Skeletal muscle cell (primary cell): ENCODE results near the gene ZFAND2A.
"Not testable (repeated sequence)": the region's sequence is repeated elsewhere in the genome, so short reads cannot be mapped to it uniquely, and the experiment has no call there.

Source experiments
- DNase-seq: peaks from one replicate; pipeline ENCODE4 v3.0.0-alpha.2; 2010; ENCODE audit warnings: low read depth
- H3K4me3 ChIP-seq: 2 replicates; pipeline ENCODE4 v1.5.1; 2011; ENCODE audit warnings: low read depth, mild to moderate bottlenecking, control low read depth, low read length, moderate library complexity

The ZFAND2A gene, protein sequence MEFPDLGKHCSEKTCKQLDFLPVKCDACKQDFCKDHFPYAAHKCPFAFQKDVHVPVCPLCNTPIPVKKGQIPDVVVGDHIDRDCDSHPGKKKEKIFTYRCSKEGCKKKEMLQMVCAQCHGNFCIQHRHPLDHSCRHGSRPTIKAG

DNA sequence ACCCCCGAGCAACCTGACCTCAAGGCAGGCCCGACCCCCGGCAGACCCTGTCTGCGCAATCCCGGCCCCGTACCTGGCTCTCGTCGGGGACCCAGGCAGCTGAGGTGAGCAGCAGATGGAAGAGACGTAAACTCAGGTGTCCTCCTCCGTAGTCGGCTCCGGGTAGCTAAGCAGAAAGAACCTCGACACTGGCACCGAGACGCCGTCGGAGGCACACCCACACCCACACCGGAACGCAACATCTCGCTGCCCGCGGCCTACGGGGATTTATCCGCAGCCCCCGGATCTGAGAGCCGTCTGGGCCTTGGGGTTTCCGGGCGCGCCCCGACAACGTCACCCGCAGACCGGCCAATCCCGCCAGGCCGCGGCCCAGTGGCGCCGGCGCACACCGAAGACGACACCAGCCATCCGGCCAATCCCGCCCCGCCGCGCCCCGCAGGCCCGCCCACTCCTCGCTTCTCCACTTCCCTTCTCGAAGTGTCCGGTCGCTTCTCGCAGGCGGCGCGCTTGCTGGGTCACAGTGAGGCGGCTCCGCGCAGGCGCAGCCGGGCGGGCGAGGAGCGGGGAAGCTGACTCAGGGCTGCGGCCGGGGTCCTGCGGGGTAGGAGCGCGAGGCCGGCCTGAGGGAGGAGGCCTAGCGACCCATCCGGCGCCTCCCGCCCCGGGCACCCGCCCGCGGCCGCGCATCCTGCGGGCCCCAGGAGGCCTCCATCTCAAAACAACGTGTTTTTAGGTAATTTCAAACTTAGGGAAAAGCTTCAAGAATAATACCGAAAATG lies at the start of gene ZFAND2A:
ZFAND2A (minus strand) TSS at position 306 of the 779 bp plus-strand sequence. CDS start 1,984 bp downstream, outside the sequence.
- H3K4me3 ChIP-seq: peak within 1 kb of the TSS; percentile 100
- DNase-seq: peak; percentile 91

DNA sequence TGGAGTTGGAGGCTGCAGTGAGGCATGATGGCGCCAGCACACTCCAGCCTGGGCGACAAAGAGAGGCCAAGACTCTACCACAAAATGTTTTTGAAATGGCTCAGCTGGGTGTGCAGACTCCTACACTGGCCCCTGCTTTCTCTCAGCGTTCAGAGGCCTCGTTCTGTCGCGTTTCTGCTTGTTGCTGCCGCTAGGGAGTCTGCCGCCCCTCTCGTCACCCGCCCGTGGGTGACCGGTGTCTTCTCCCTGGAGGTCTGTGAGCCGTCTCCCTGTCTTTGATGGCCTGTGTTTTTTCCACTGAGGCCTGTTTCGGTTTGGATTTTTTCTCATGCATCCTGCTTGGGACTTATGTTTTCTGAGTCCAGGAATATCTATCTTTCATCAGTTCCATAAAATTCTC lies 49.1 kb upstream of the ZFAND2A start:
- H3K4me3 ChIP-seq: no peak overlapping the region
- DNase-seq: no peak

DNA sequence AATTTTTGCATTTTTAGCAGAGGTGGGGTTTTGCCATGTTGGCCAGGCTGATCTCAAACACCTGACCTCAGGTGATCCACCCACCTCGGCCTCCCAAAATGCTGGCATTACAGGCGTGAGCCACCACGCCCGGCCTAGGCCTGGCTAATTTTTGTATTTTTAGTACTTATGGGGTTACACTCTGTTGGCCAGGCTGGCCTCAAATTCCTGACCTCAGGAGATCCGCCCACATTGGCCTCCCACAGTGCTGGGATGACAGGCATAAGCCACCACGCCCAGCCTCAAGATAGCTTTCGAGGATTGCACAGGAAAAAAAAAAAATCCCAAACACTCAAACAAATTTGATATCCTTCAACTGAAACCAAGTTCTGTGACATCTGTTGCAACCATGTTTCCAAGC lies 45.7 kb upstream of the ZFAND2A start:
- H3K4me3 ChIP-seq, DNase-seq: not testable (repeated sequence)

DNA sequence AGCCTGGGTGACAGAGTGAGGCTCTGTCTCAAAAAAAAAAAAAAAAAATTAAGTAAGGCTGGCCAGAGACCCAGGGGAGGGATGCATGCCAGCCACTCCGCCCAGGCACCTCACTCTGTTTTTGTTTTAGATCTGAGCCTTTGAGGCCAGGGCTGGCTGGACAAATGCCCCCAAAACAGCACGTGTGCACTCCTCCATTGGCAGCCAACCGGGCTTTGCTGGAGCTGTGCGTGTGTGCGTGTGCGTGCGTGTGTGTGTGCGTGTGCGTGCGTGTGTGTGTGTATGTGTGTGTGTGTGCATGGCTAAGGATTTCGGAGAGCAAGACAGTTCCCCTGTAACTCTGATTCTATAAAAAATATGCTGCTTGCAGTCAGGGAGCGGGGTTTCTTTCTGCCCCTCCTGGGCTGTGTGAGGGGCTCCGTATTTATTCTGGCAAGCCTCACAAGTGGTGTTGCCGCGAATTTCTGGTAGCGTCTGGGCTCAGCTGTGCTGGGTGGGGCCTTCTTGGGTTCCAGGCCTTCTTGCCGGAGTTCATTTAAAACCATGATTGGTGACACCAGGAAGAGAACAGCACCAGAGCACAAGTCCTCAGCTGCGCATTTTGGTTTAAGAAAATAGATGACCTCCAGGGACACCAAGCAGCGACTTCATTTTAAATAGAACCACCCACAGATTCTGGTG lies 44.6 kb upstream of the ZFAND2A start:
- no peak for DNase-seq
- H3K4me3 ChIP-seq: no peak overlapping the region

DNA sequence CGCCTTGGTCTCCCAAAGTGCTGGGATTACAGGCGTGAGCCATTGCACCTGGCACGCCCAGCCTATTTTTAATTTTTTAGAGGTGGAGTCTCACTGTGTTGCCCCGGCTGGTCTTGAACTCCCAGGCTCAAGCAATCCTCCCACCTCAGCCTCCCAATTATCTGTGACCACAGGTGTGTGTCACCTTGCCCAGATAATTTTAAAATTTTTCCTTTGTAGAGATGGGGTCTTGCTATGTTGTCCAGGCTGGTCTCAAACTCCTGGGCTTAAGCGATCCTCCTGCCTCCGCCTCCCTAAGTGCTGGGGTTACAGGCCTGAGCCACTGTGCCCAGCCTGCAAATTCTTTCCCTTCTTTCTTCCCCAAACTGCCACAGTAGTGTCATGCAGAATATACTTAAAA lies 42.9 kb upstream of the ZFAND2A start:
- DNase-seq, H3K4me3 ChIP-seq: not testable (repeated sequence)

DNA sequence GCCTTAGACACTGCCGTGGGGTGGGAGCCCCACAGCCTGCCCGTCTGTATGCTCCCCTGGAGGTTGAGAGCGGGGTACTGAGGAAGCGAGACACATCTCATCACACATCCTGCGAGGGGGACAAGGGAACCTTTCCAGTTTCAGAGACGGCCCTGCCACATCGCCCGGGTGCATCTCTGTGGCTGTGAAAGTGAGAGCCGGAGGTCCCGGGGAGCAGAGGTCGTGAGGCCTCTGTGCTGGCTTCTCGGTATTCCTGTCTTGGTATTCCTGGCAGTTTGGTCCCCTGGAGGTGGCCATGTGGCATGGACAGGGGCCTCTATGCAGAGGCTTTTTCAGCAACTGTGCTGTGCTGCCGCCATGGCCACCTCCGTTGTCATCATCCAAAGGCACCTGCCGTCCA lies 41.9 kb upstream of the ZFAND2A start:
- H3K4me3 ChIP-seq: no peak overlapping the region

DNA sequence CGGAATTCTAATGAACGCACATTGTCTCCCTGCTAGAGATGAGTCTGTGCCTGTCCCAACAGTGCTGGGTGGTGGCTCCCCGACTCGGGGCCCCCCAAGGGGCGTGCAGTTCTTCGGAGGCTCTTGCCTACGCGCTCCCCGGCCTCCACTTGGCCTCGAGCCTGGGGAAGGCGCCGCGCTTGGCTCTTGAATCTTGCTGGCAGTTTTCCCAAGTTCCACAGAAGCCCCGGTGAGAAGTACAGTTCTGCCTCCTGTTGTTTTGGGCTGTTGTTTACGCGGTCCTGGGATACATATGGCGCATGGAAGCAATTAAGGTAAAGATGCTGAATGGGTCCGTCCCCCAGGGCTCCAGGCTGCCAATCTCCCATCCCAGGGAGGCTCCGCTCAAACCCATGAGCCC lies 40.0 kb upstream of the ZFAND2A start:
- no peak for DNase-seq

More for the DNA sequence above, 41.9 kb upstream of the ZFAND2A start:
- no peak for DNase-seq

DNA sequence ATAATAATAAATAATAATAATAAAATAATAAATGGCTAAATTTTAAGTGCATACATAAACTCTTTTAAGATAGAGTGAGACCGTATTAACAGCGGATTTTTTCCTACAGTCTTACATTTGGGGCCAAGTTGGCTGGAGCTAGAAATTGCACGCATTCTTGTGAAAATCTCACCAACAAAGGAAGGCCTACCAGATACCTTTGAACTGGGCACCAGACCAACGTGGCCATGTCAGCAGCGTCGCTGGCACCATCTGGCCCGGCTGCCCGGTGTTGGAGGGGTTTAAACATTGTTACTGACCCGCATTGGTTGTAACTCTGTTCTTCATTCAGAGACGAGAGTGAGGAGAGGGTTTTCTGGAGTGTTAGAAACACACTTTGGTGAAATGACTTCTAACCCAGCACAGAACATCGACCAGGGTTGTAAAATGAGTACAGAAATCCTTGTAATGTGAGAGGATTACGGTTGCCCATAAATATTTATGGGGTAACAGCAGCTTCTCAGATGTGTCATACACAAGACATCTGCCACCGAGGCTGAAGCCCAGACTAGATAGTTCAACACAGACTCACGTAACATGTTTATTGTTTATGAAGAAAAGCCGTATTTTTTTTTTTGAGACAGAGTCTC lies 38.1 kb upstream of the ZFAND2A start:
- H3K4me3 ChIP-seq: no peak overlapping the region
- peak; percentile 69 for DNase-seq

More for the DNA sequence above, 40.0 kb upstream of the ZFAND2A start:
- H3K4me3 ChIP-seq: no peak overlapping the region

DNA sequence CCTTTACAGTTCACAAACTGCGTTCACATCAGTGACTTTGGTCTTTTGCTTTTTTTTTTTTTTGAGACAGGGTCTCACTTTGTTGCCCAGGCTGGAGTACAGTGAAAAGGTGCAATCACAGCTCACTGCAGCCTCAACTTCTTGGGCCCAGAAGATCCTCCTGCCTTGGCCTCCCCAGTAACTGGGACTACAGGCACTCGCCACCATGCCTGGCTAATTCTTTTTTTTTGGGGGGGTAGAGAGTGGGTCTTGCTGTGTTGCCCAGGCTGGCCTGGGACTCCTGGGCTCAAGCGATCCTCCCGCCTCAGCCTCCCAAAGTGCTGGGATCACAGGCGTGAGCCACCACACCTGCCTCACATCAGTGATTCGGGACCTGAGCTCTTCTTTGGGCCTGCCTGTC lies 37.0 kb upstream of the ZFAND2A start:
- no peak for DNase-seq
- no peak overlapping the region for H3K4me3 ChIP-seq

DNA sequence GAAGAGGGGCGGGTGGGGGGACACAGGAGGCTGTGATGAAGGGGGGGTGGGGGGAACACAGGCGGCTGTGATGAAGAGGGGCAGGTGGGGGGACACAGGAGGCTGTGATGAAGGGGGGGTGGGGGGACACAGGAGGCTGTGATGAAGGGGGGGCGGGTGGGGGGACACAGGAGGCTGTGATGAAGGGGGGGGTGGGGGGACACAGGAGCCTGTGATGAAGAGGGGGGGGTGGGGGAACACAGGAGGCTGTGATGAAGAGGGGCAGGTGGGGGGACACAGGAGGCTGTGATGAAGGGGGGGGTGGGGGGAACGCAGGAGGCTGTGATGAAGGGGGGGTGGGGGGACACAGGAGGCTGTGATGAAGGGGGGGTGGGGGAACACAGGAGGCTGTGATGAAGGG lies 36.4 kb upstream of the ZFAND2A start:
- H3K4me3 ChIP-seq, DNase-seq: not testable (repeated sequence)

DNA sequence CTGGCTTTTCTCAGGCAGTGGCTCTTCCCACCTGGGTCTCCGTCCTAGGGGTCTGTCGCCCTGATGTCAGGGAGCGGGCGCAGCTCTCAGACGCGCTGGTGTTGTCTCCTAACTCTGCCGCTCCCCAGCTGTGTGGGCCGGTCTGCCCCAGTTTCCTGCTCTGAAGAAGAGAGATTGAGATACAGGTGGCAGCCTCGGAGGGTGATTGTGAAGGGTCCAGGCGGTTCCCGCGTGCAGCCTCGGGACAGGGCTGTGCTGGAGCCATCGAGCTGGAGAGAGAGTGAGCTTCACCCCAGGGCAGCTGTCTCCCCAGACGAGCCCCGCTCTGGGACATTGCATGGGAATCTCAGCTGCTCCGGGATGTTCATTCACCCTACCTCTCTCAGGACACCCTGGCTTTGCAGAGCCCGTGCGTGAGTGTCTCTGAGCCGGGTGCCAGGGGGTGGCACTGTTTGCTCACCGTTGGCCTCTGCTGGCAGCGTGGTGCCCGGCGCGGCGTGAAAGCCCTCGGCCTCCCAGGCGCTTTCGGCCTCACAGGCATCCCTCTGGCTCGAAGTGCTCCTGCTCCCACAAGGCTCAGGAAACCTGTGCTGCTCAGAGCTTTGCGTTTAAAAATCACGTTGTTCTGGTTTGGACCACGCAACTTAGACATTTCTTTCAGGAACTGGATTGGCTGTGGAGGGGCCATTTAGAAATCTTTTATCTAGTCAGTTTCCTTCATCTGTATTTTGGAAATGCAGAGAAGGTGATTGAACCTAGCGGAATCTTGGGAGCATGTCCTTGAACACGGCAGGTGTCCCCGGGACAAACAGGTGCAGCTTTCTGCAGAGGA lies 33.8 kb upstream of the ZFAND2A start:
- no peak overlapping the region for H3K4me3 ChIP-seq
- no peak for DNase-seq

DNA sequence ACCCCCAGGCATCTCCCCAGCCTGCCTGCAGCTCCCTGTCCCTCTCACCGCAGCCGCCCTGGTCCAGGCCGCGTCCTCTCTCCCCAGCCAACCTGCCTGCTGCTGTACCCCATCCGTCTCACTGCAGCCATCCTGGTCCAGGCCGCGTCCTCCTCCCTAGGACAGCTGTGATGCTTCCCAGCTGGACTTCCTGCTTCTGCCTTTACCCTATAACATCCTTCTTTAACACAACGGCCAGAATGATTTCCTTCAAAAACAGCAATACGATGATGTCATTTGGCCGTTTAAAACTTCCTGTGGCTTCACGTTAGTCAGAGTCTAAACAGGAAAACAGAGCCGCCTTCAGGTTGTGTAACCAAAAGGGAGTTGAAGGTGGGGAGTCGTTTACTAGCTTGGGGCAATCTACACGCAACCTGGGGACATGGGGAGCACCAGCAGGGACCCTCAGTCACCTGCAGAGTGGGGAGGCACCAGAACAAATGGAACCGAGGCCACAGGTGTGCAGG lies 32.2 kb upstream of the ZFAND2A start:
- peak; percentile 63 for DNase-seq

DNA sequence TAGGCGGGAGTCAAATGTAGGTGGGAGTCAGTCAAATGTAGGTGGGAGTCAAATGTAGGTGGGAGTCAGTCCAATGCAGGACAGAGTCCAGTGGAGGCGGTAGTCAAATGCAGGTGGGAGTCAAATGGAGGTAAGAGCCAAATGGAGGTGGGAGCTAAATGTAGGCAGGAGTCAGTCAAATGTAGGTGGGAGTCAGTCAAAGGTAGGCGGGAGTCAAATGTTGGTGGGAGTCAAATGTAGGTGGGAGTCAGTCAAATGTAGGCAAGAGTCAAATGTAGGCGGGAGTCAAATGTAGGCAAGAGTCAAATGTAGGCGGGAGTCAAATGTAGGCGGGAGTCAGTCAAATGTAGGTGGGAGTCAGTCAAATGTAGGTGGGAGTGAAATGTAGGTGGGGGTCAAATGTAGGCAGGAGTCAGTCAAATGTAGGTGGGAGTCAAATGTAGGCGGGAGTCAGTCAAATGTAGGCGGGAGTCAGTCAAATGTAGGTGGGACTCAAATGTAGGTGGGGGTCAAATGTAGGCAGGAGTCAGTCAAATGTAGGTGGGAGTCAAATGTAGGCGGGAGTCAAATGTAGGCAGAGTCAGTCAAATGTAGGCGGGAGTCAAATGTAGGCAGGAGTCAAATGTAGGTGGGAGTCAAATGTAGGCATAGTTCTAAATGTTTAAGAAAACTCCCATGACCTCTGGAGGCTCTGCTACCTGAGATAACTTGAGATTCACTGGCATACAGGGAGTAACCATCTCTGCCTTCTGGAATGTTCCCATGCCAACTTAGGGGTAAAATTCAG lies 30.2 kb upstream of the ZFAND2A start:
- no peak for DNase-seq
- no peak overlapping the region for H3K4me3 ChIP-seq

More for the DNA sequence above, 32.2 kb upstream of the ZFAND2A start:
- no peak overlapping the region for H3K4me3 ChIP-seq

DNA sequence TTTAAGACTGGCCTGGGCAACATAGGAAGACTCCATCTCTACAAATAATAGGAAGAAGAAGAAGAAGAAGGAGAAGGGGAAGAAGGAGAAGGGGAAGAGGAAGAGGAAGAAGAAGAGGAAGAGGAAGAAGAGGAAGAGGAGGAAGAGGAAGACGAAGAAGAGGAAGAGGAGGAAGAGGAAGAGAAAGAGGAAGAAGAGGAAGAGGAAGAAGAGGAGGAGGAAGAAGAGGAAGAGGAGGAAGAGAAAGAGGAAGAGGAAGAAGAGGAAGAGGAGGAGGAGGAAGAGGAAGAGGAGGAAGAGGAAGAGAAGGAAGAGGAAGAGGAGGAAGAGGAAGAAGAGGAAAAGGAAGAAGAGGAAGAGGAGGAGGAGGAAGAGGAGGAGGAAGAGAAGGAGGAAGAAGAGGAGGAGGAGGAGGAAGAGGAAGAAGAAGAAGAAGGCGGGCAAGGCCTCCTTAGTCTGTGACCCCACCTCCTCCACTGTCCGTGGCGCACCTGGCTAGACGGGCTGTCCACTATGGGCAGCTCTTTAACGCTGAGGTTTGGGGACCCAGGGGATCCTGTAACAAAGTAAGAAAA lies 28.8 kb upstream of the ZFAND2A start:
- H3K4me3 ChIP-seq: no peak overlapping the region
- no peak for DNase-seq

DNA sequence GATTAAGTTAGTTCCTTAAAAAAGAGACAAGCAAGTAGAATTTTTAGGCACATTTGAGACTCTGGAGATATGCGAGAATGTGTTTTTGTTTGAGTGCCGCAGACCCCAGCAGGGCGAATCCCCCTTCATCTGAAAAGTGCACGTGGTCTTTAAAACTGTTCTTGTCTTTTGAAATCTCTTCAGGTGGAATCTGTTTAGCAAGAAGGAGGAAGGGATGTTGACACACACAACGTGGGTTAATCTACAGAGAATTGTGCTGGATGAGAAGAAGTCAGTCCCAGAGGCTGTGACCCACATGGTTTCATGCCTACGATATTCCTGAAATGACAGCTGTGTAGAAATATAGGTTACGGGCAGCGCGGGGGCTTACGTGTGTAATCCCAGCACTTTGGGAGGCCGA lies 27.1 kb upstream of the ZFAND2A start:
- DNase-seq: no peak
- H3K4me3 ChIP-seq: no peak overlapping the region

DNA sequence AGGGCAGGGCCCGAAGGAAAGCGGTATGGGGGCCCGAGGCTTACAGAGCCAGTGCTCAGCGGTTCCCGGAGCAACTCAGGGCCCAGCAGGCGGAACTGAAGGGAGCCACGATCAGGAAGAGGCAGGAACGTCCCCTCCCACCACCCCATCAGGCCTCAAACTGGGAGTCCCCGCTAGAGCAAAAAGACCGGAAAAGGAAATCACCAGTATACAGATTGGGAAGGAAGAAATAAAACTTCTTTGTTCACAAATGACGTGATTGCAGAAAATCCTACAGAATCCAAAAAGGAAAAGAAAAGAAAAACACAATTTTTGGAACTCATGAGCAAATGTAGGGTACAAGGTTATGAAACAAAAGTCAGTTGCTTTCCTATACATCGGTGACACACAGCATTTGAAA lies 21.6 kb upstream of the ZFAND2A start:
- no peak for DNase-seq
- no peak overlapping the region for H3K4me3 ChIP-seq

DNA sequence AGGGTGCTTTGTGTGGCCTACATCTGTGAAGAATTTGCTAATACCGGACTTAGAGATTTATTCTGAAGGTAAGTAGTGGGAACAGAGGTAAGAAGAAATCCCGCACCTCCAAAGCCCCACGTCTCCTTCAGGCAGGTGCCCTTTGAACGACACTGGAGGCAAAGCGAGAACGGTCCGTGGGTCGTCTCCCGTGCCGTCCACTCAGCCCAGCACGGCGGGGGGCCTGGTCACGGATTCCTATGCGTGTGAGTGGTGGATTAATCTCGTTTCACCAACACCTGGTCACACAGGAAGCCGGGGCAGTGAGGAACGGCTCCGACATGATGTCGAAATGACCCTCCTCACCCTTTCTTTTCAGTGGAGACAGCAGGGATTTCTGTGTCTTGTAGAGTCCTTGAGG lies 21.0 kb upstream of the ZFAND2A start:
- no peak overlapping the region for H3K4me3 ChIP-seq
- no peak for DNase-seq

DNA sequence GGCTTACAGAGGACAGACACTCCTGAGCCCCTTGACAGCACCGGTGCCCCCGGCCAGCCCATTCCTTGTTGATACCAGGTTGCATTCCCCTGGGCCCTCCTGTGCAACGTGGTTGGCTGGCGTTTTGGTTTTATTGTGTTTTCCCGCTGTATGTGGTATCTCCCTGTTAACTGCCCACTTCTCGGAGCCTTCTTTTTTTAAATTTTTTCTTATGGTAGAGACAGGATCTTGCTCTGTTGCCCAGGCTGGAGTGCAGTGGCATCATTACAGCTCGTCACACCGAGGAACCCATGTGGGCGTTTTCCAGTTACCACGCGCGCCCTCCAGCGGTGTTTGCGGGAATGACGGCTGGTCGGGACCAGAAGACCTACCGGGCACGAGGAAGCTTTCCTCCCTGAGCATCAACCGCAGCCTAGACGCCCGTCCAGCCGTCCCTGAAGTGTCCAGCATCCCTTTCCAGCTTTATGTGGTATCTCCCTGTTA lies 16.9 kb upstream of the ZFAND2A start:
- no peak for DNase-seq
- H3K4me3 ChIP-seq: no peak overlapping the region
